WI38 (cell line): ENCODE results near the gene USP53.
"Not testable (repeated sequence)": the region's sequence is repeated elsewhere in the genome, so short reads cannot be mapped to it uniquely, and the experiment has no call there.

Experiments
- H3K4me3 ChIP-seq: 2 replicates; pipeline ENCODE4 v1.5.1; 2011; ENCODE audit warnings: low read depth, mild to moderate bottlenecking, control low read depth, low read length
- TF ChIP-seq, protein P1 (sequence below): IDR thresholded peaks from 2 replicates; pipeline ENCODE4 v1.5.1; 2012; ENCODE audit warnings: low read depth, mild to moderate bottlenecking, control low read depth, low read length

USP53 gene

DNA sequence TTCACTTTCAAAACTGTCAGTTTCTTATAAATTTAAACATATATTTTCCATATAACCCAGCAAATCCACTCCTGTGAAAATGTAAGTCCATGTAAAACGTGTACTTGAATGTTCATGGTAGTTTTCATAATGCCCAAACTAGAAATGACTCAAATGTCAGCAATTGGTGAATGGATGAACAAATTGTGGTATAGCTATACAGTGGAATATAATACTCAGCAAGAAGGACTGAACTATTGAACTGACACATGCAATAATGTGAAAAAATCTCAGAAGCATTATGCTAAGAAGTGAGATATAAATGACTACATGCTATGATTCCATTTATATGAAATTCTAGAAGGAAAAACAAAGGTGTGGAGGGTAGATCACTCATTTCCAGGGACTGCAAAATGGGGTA lies 52.2 kb downstream of the USP53 start:
- H3K4me3 ChIP-seq = no peak overlapping the region
- TF ChIP-seq, protein P1, sequence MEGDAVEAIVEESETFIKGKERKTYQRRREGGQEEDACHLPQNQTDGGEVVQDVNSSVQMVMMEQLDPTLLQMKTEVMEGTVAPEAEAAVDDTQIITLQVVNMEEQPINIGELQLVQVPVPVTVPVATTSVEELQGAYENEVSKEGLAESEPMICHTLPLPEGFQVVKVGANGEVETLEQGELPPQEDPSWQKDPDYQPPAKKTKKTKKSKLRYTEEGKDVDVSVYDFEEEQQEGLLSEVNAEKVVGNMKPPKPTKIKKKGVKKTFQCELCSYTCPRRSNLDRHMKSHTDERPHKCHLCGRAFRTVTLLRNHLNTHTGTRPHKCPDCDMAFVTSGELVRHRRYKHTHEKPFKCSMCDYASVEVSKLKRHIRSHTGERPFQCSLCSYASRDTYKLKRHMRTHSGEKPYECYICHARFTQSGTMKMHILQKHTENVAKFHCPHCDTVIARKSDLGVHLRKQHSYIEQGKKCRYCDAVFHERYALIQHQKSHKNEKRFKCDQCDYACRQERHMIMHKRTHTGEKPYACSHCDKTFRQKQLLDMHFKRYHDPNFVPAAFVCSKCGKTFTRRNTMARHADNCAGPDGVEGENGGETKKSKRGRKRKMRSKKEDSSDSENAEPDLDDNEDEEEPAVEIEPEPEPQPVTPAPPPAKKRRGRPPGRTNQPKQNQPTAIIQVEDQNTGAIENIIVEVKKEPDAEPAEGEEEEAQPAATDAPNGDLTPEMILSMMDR = no peak

DNA sequence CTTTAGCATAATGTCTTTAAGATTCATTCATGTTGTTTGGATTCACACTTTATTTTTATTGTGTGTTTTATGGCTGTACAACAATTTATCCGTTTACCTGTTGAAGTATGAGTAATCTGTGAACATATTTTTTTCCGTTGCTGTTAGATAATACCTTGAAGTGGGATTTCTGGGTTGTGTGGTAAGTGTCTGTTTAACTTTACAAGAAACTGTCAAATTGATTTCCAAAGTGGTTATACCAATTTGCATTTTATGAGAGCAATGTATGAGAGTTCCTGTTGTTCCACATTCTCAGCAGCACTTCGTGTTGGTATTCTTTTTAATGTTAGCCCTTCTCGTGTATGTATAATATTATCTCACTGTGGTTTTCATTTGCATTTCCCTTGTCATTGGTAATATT lies 53.6 kb downstream of the USP53 start:
- TF ChIP-seq, protein P1 = no peak
- no peak overlapping the region for H3K4me3 ChIP-seq

DNA sequence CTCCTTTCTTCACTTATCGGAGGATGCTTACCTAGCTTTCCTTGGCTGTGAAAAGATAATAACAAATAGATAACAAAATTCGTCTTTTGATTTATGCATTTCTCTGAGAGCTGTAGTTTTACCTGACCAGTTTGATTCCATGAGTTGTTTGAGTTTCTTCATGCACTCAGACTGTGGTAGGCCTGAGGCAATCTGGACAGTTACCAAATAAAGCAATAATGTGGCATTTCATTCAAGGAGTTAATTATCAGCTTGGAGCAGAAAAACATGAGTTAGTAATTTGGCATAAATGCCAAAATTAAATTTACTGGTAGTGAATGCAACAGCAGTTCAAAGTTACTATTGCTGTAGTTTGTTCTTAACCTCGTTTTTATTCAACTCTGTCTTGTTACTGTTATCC lies 56.0 kb downstream of the USP53 start:
- TF ChIP-seq, protein P1 = no peak
- H3K4me3 ChIP-seq = no peak overlapping the region

- H3K4me3 ChIP-seq = no peak overlapping the region
- TF ChIP-seq, protein P1 = no peak
Observed at GRCh38 chr4:119271361-119272085, 59.0 kb downstream of the USP53 start.

DNA sequence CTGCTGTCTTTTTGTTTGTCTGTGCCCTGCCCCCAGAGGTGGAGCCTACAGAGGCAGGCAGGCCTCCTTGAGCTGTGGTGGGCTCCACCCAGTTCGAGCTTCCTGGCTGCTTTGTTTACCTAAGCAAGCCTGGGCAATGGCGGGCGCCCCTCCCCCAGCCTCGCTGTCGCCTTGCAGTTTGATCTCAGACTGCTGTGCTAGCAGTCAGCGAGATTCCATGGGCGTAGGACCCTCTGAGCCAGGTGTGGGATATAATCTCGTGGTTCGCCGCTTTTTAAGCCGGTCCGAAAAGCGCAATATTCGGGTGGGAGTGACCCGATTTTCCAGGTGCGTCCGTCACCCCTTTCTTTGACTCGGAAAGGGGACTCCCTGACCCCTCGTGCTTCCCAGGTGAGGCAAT lies 67.0 kb downstream of the USP53 start:
- H3K4me3 ChIP-seq = not testable (repeated sequence)

GRCh38 chr4:119279945-119280344 lies 67.4 kb downstream of the USP53 start:
- H3K4me3 ChIP-seq = not testable (repeated sequence)

DNA sequence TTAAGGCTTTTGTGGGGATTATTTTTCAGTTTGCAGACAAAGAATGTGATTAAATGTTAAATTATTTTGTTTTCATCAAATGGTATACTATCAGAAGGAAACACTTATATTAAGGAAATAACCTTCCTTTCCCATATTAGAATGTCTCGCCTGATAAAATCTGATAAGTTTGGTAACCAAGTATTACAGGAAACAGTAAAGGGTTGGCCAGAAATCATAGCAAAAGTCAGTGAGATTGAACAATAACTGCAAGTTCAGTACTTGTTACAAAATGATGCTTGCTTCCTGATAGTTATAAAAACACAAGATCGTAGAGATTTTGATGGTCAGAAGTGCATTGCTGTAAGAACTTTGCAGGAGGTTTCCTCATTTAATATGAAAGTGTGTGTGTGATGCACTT lies 68.9 kb downstream of the USP53 start:
- TF ChIP-seq, protein P1 = no peak
- no peak overlapping the region for H3K4me3 ChIP-seq

- TF ChIP-seq, protein P1 = no peak
- peak overlapping the region; percentile 50 for H3K4me3 ChIP-seq
Observed at GRCh38 chr4:119284876-119285780, 72.6 kb downstream of the USP53 start.
